Measurements from ENCODE around the gene FBLN2.

The FBLN2 gene

GRCh38 chr3:13682331-13683013, 133.5 kb downstream of the FBLN2 start:
- TF ChIP-seq CTCF (IDR thresholded peaks at IDR 0.05; ENCODE audit: insufficient read depth, low read length, missing control alignments): no peak
- H3K4me3 ChIP-seq (ENCODE audit: low read depth, low read length): no peak overlapping the region
- POLR2A ChIA-PET: no interaction called here
- no peak for DNase-seq (ENCODE audit: low read depth, low spot score)
- CTCF ChIA-PET: interaction anchor here (1.2 kb wide), 1 partner anchor 12 kb away, joined by 3 read pairs; no protein-coding TSS in a partner anchor

GRCh38 chr3:13683288-13683687, 134.4 kb downstream of the FBLN2 start:
- ChIA-PET CTCF (interaction anchor here (1.2 kb wide), 1 partner anchor 13 kb away, joined by 3 read pairs; no protein-coding TSS in a partner anchor), POLR2A (no interaction called here)
- DNase-seq (ENCODE audit: low read depth, low spot score): no peak
- H3K4me3 ChIP-seq (ENCODE audit: low read depth, low read length): no peak overlapping the region
- TF ChIP-seq CTCF (IDR thresholded peaks at IDR 0.05; ENCODE audit: insufficient read depth, low read length, missing control alignments): no peak

GRCh38 chr3:13683772-13684171, 134.8 kb downstream of the FBLN2 start:
- no peak for DNase-seq (ENCODE audit: low read depth, low spot score)
- no peak overlapping the region for H3K4me3 ChIP-seq (ENCODE audit: low read depth, low read length)
- TF ChIP-seq CTCF (IDR thresholded peaks at IDR 0.05; ENCODE audit: insufficient read depth, low read length, missing control alignments): no peak
- ChIA-PET CTCF (no interaction called here), POLR2A (no interaction called here)

- POLR2A ChIA-PET: no interaction called here
- CTCF ChIA-PET: no interaction called here
- no peak for TF ChIP-seq CTCF (IDR thresholded peaks at IDR 0.05; ENCODE audit: insufficient read depth, low read length, missing control alignments)
- DNase-seq (ENCODE audit: low read depth, low spot score): no peak
- no peak overlapping the region for H3K4me3 ChIP-seq (ENCODE audit: low read depth, low read length)
These were observed 135.4 kb downstream of the FBLN2 start for GRCh38 chr3:13684350-13684749.

GRCh38 chr3:13684854-13685253, 135.9 kb downstream of the FBLN2 start:
- POLR2A ChIA-PET: no interaction called here
- no peak for TF ChIP-seq CTCF (IDR thresholded peaks at IDR 0.05; ENCODE audit: insufficient read depth, low read length, missing control alignments)
- DNase-seq (ENCODE audit: low read depth, low spot score): no peak
- H3K4me3 ChIP-seq (ENCODE audit: low read depth, low read length): no peak overlapping the region
- CTCF ChIA-PET: no interaction called here

GRCh38 chr3:13685721-13686120, 136.8 kb downstream of the FBLN2 start:
- no peak for TF ChIP-seq CTCF (IDR thresholded peaks at IDR 0.05; ENCODE audit: insufficient read depth, low read length, missing control alignments)
- no peak overlapping the region for H3K4me3 ChIP-seq (ENCODE audit: low read depth, low read length)
- CTCF ChIA-PET: interaction anchor here (2.5 kb wide), 1 partner anchor 27 kb away, joined by 13 read pairs; no protein-coding TSS in a partner anchor
- no peak for DNase-seq (ENCODE audit: low read depth, low spot score)
- POLR2A ChIA-PET: no interaction called here

Data from AG04449 (cell line).